Measurements from ENCODE around the gene ANKRD13D.

Gene ANKRD13D

GRCh38 chr11:67264877-67265632 lies 24.0 kb upstream of the ANKRD13D start:
- H2AFZ ChIP-seq (ENCODE audit: low read length): no peak overlapping the region
- no peaks in the 10 kb centered on the region for H4K20me1 ChIP-seq (ENCODE audit: insufficient read depth, low read length)
- peaks cover 27% of the 10 kb centered on the region for H3K79me2 ChIP-seq (ENCODE audit: insufficient read depth, low read length)
- peaks cover 26% of the 10 kb centered on the region; the same call in 1 of the 2 replicates for H3K36me3 ChIP-seq (ENCODE audit: insufficient read depth, low read length)
- H3K9me2 ChIP-seq (ENCODE audit: low read depth, low read length): no peaks in the 10 kb centered on the region
- no peak overlapping the region for H3K4me3 ChIP-seq (ENCODE audit: low read depth, low read length, poor library complexity, severe bottlenecking)
- no peaks in the 10 kb centered on the region for H3K27me3 ChIP-seq (ENCODE audit: insufficient read depth, low read length)
- TF ChIP-seq CTCF (IDR thresholded peaks at IDR 0.05; ENCODE audit: low read length) (no peak), EZH2 (IDR thresholded peaks at IDR 0.05; ENCODE audit: borderline replicate concordance, low read length) (no peak)
- no peaks in the 10 kb centered on the region for H3K9me3 ChIP-seq (ENCODE audit: low read length)
- peaks cover 45% of the 10 kb centered on the region for H3K4me1 ChIP-seq (ENCODE audit: insufficient read depth, low read length, severe bottlenecking)
- H3K4me2 ChIP-seq (ENCODE audit: low read length): no peak overlapping the region
- H3F3A ChIP-seq (ENCODE audit: insufficient read depth, low read length): 0 out of 2 replicates have a peak, but pooled peaks cover 4% of the 10 kb centered on the region
- no peak overlapping the region for H3K27ac ChIP-seq (ENCODE audit: low read depth, low read length, poor library complexity, severe bottlenecking)
- H3K9ac ChIP-seq (ENCODE audit: low read length): no peak overlapping the region

- H3K79me2 ChIP-seq (ENCODE audit: insufficient read depth, low read length): peaks cover 35% of the 10 kb centered on the region
- no peaks in the 10 kb centered on the region for H3K9me2 ChIP-seq (ENCODE audit: low read depth, low read length)
- H3K27me3 ChIP-seq (ENCODE audit: insufficient read depth, low read length): no peaks in the 10 kb centered on the region
- TF ChIP-seq EZH2 (IDR thresholded peaks at IDR 0.05; ENCODE audit: borderline replicate concordance, low read length): no peak
- peak; percentile 55 for TF ChIP-seq CTCF (IDR thresholded peaks at IDR 0.05; ENCODE audit: low read length)
- H3K4me3 ChIP-seq (ENCODE audit: low read depth, low read length, poor library complexity, severe bottlenecking): peak overlapping the region; percentile 18
- H2AFZ ChIP-seq (ENCODE audit: low read length): no peak overlapping the region
- H3K4me1 ChIP-seq (ENCODE audit: insufficient read depth, low read length, severe bottlenecking): peaks cover 53% of the 10 kb centered on the region
- H3K27ac ChIP-seq (ENCODE audit: low read depth, low read length, poor library complexity, severe bottlenecking): no peak overlapping the region
- H3K4me2 ChIP-seq (ENCODE audit: low read length): peak overlapping the region; percentile 34
- H4K20me1 ChIP-seq (ENCODE audit: insufficient read depth, low read length): no peaks in the 10 kb centered on the region
- peaks cover 4% of the 10 kb centered on the region; the same call in 1 of the 2 replicates for H3F3A ChIP-seq (ENCODE audit: insufficient read depth, low read length)
- peaks cover 26% of the 10 kb centered on the region; the same call in 1 of the 2 replicates for H3K36me3 ChIP-seq (ENCODE audit: insufficient read depth, low read length)
- peak overlapping the region; percentile 45; the same call in 1 of the 2 replicates for H3K9ac ChIP-seq (ENCODE audit: low read length)
- H3K9me3 ChIP-seq (ENCODE audit: low read length): no peaks in the 10 kb centered on the region
Observed at GRCh38 chr11:67265633-67266448, 23.3 kb upstream of the ANKRD13D start.

GRCh38 chr11:67266449-67267187 lies 22.5 kb upstream of the ANKRD13D start, which contains the start of gene GRK2:
TSS of gene GRK2 (plus strand) at chr11:67266473. CDS start at chr11:67266700, 227 bp downstream.
- H3K4me3 ChIP-seq (ENCODE audit: low read depth, low read length, poor library complexity, severe bottlenecking): peak within 1 kb of the TSS; percentile 93
- peak within 1 kb of the TSS; percentile 97 for H3K9ac ChIP-seq (ENCODE audit: low read length)
- H3K79me2 ChIP-seq (ENCODE audit: insufficient read depth, low read length): peaks cover 41% of the 10 kb centered on the region
- H3K4me2 ChIP-seq (ENCODE audit: low read length): peak within 1 kb of the TSS; percentile 93
- no peak within 1 kb of the TSS for H2AFZ ChIP-seq (ENCODE audit: low read length)
- peak within 1 kb of the TSS; percentile 98 for H3K27ac ChIP-seq (ENCODE audit: low read depth, low read length, poor library complexity, severe bottlenecking)
- H3K36me3 ChIP-seq (ENCODE audit: insufficient read depth, low read length): peaks cover 27% of the 10 kb centered on the region; the same call in 1 of the 2 replicates
- no peaks in the 10 kb centered on the region for H3K27me3 ChIP-seq (ENCODE audit: insufficient read depth, low read length)
- peaks cover 9% of the 10 kb centered on the region; the same call in 1 of the 2 replicates for H3F3A ChIP-seq (ENCODE audit: insufficient read depth, low read length)
- H3K9me2 ChIP-seq (ENCODE audit: low read depth, low read length): no peaks in the 10 kb centered on the region
- no peaks in the 10 kb centered on the region for H3K9me3 ChIP-seq (ENCODE audit: low read length)
- H4K20me1 ChIP-seq (ENCODE audit: insufficient read depth, low read length): no peaks in the 10 kb centered on the region
- TF ChIP-seq CTCF (IDR thresholded peaks at IDR 0.05; ENCODE audit: low read length): no peak
- no peak for TF ChIP-seq EZH2 (IDR thresholded peaks at IDR 0.05; ENCODE audit: borderline replicate concordance, low read length)
- H3K4me1 ChIP-seq (ENCODE audit: insufficient read depth, low read length, severe bottlenecking): peaks cover 61% of the 10 kb centered on the region
